SK-N-MC (cell line): ENCODE measurements around the gene LRRN4.
"Not testable (repeated sequence)": the region's sequence is repeated elsewhere in the genome, so short reads cannot be mapped to it uniquely, and the experiment has no call there.

Source experiments
- DNase-seq: peaks from one replicate; pipeline ENCODE4 v3.0.0-alpha.2; 2011; ENCODE audit warnings: low read depth, low spot score
- H3K27ac ChIP-seq: fragments of 200-600 bp; sonication (generic); 2 replicates; pipeline ENCODE4 v1.5.1; 2016; ENCODE audit warnings: mixed run types
- H3K36me3 ChIP-seq: fragments of 200-600 bp; sonication (generic); 2 replicates; pipeline ENCODE4 v1.6.1; 2017; ENCODE audit warnings: antibody characterized with exemption, low read length, mixed read lengths; ENCODE audit not compliant: insufficient read depth
- H3K4me3 ChIP-seq: fragments of 200-600 bp; sonication (generic); 2 replicates; pipeline ENCODE4 v1.5.1; 2016
- H3K9ac ChIP-seq: fragments of 200-600 bp; sonication (generic); 2 replicates; pipeline ENCODE4 v1.8.0; 2017; ENCODE audit warnings: mixed run types, mixed read lengths; ENCODE audit not compliant: insufficient read length
- H3K9me3 ChIP-seq: fragments of 200-600 bp; sonication (generic); 2 replicates; pipeline ENCODE4 v1.6.1; 2017; ENCODE audit warnings: low read depth, mild to moderate bottlenecking, antibody characterized with exemption, low read length, moderate library complexity, mixed read lengths
- EZH2 ChIP-seq: fragments of 200-600 bp; sonication (generic); IDR thresholded peaks from one replicate; pipeline ENCODE4 v1.6.1; 2017; ENCODE audit warnings: antibody characterized with exemption
- FOXP2 ChIP-seq: optimal IDR thresholded peaks from 2 replicates; pipeline ENCODE3; 2011; ENCODE audit warnings: mild to moderate bottlenecking, moderate library complexity; ENCODE audit not compliant: insufficient read depth; ENCODE audit errors: extremely low read length, control extremely low read depth
- POLR2AphosphoS5 ChIP-seq: IDR thresholded peaks from 2 replicates; pipeline ENCODE4 v1.6.1; 2012; ENCODE audit warnings: mild to moderate bottlenecking, low read depth, low read length, borderline replicate concordance

The LRRN4 gene

DNA sequence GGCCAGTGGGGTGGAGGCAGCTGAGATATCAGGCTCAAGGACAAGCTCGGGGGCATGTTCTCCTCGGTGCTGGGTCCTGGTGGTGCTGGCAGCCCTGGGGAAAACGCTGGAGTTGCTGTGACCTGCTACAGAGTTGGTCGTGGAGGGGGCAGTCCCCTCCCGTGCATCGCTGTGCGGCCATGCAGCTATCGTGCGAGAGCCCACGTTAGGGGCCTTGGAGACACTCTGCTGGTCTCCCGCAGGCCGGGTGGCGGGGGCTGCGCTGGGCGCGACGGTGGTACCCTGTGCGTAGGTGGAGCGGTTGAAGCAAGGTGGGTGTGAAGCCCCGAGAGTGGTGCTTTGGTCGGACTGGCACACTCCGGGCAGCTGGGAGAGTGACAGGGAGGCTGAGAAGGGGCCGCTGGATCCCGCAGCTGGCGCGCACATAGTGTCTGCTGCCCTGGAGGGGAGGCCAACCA, 12.0 kb downstream of the LRRN4 start:
- Histone ChIP-seq H3K36me3 (peaks cover 38% of the 10 kb centered on the region), H3K9me3 (no peaks in the 10 kb centered on the region), H3K4me3 (no peak overlapping the region), H3K9ac (no peak overlapping the region), H3K27ac (no peak overlapping the region)
- DNase-seq: no peak
- TF ChIP-seq FOXP2: no peak
- TF ChIP-seq POLR2AphosphoS5: no peak
- no peak for TF ChIP-seq EZH2

DNA sequence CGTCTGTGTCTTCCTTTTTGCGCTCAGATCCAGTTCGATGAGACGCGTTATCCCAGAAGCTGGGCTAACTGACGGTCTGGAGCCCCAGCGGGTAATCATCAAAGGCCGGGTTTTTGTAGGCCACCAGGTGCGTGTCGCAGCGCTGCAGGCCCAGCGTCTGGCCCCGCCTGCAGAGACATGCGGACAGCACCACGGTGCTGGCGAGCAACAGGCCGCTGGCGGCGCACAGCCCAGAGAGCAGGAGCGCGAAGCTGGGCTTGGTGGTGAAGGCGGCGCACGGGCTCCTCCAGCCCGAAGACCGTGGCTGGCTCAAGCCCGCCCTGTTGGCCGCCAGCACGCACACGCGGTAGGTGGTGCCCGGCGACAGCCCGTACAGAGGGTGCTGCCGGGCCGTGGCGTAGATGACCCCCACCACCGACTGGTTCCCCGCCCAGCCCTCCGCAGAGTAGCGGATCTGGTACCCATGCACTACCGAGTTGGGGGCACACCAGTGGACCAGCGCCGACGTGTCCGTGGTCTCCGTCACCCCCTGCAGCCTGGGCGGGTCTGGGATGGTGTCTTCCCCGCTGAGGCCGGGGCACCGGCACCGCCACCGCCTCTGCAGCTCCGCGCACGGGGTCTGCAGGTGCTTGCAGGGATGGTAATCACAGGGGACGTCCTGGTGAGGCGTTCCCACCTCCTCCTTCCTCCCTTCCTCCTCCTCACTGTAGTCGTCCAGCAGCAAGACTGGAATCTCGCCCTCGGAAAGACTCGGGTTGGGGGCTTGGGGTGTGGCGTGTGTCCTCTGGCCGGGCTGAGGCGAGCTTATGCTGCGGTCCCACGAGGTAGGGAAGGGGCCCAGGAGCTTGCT, 12.7 kb downstream of the LRRN4 start:
- no peak for DNase-seq
- Histone ChIP-seq H3K36me3 (peaks cover 44% of the 10 kb centered on the region), H3K27ac (no peak overlapping the region), H3K4me3 (no peak overlapping the region), H3K9ac (no peak overlapping the region), H3K9me3 (no peaks in the 10 kb centered on the region)
- TF ChIP-seq FOXP2 (no peak), EZH2 (no peak), POLR2AphosphoS5 (no peak)

DNA sequence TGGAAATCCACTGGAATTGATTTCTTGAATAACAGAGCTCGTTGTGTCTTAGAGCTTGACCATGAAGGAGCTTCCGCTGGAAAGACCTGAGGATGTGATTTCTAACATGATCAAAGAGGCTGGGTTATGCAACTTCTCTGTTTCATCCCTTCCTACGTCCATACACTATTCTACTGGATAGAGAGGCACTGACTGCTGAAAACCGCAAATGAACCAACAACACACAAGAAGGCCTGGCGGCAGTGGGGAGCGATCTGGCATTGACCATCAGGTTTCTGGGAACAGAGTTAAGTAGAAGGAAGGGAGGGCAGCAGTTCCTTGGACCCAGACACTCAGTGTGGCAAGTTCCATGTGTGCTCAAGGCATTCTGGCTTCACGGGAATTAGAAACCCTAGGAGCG, 13.3 kb downstream of the LRRN4 start:
- no peak overlapping the region for H3K9ac ChIP-seq
- H3K36me3 ChIP-seq: peaks cover 48% of the 10 kb centered on the region
- H3K27ac ChIP-seq: peak overlapping the region; percentile 87
- H3K9me3 ChIP-seq: no peaks in the 10 kb centered on the region
- TF ChIP-seq EZH2 (no peak), POLR2AphosphoS5 (no peak), FOXP2 (no peak)
- H3K4me3 ChIP-seq: peak overlapping the region; percentile 54
- no peak for DNase-seq

DNA sequence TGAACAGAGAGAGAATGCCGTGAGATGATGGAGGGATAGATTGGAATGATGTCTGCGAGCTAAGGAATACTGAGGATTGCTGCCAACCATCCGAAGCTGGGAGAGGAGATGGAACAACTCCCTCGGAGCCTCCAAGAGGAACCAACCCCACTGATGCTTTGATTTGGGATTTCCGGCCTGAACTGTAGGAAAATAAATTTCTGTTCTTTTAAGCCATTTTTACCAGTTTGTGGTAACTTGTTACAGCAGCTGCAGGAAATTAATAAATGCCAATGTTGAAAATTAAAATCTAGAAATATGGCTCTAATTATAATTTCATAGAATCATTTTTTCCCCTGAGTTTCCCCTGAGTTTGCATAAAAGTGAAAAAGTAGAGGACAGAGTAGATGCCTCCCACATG, 14.1 kb downstream of the LRRN4 start:
- peaks cover 49% of the 10 kb centered on the region for H3K36me3 ChIP-seq
- H3K4me3 ChIP-seq: peak overlapping the region; percentile 54
- H3K27ac ChIP-seq: peak overlapping the region; percentile 87
- TF ChIP-seq EZH2 (no peak), FOXP2 (no peak), POLR2AphosphoS5 (peak; percentile 55; the same call in 1 of the 2 replicates)
- peak; percentile 90 for DNase-seq
- no peaks in the 10 kb centered on the region for H3K9me3 ChIP-seq
- H3K9ac ChIP-seq: no peak overlapping the region

DNA sequence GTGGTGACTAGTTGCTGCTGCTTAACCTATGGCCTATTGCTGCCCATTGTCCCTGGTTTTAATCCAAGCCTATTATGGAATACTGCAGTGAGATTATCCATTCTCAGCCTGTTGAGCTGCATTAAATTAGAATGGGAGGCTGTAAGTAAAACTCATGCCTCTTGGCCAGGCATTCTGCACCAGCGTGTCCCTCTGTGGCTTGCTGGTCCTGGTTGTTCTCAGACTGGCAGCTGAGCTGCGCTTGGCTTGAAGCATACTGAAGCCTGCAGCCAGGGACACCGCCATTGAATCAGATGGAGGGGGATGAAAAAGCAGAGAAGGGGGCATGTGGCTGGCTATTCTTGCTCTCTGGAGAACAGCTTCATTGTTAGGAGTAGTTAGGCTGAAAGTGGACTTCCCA, 15.6 kb downstream of the LRRN4 start:
- no peak overlapping the region for H3K4me3 ChIP-seq
- TF ChIP-seq POLR2AphosphoS5 (no peak), EZH2 (no peak), FOXP2 (no peak)
- no peak overlapping the region for H3K27ac ChIP-seq
- DNase-seq: no peak
- peaks cover 65% of the 10 kb centered on the region for H3K36me3 ChIP-seq
- no peaks in the 10 kb centered on the region for H3K9me3 ChIP-seq
- H3K9ac ChIP-seq: no peak overlapping the region

DNA sequence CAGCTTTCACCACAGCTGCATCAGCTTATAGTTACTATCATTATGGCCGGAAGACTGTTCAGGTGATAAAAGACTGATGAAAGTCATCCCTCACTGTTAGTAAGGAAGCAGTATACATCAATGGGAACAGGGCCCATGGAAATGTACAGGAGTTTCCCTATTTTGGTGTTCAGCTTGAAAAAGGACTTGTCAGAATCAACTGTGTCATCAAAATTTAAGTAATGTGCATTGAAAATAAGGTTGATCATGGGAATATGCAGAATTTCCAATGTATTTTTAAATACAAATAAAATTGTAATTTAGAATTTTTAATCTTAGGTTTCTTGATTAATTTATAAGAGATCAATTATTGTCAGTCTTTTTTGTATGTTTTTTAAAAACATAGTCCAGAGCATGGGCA, 16.8 kb downstream of the LRRN4 start:
- Histone ChIP-seq H3K4me3 (no peak overlapping the region), H3K9ac (no peak overlapping the region), H3K9me3 (no peaks in the 10 kb centered on the region), H3K27ac (no peak overlapping the region), H3K36me3 (peaks cover 68% of the 10 kb centered on the region)
- DNase-seq: no peak
- TF ChIP-seq POLR2AphosphoS5 (no peak), FOXP2 (no peak)

DNA sequence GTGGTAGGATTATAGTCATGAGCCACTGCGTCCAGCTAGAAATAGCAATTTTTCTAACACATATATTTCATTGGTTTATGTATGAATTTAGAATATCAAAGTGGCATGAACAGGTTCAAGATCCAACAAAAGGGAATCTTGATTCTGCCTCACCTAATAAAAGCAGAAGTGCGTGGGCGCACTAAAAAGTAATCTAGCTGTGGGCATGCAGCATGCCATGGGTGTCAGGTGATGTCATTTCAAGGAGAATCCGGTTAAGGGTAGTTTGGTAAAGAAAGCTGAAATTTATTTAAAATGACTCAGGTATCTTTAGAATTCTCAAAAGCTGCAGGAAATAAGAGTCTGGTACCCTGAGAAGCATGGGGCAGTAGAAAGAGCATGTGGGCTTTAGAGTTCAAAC, 17.6 kb downstream of the LRRN4 start:
- Histone ChIP-seq H3K9me3 (no peaks in the 10 kb centered on the region), H3K9ac (no peak overlapping the region), H3K4me3 (no peak overlapping the region), H3K36me3 (peaks cover 65% of the 10 kb centered on the region), H3K27ac (no peak overlapping the region)
- no peak for TF ChIP-seq POLR2AphosphoS5
- TF ChIP-seq FOXP2: no peak
- TF ChIP-seq EZH2: no peak
- no peak for DNase-seq

DNA sequence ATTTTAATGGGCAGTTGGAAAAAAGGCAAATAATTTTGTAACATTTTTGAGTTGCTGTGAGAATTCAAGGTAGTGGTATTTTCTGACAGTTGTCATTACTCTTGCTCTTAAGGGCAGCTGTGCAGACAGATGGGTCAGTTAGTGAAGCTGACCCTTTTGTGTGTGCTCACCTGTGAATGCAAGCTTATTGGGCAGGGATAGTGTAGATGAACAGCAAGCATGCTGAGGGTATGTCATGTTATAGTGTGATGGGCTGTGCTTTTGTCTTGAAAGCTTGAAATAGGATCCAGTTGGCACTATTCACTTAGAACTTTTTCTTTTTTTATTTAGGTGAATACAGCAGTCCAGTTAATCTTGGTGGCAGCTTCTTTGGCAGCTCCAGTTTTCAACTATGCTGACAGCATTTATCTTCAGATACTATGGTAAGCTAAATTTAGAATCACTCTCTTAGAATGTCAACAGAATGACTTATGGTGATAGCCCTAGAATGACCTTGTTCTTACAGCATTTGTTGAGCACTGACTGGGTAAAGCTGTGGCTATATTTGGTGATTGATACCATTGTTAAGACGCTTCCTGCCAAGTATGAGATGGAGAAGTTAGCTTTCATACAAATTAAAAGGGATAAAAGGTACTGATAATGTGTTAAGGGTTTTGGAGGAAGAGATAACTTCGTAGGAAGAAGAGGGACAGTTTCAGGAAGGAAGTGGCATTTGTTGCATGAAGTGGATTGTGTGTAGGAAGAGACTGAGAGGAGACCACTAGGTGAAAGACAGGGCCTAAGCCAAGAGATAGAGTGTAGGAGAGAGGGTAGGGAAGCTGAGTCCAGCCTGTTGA, 19.5 kb downstream of the LRRN4 start:
- Histone ChIP-seq H3K9ac (no peak overlapping the region), H3K36me3 (peaks cover 58% of the 10 kb centered on the region), H3K27ac (no peak overlapping the region), H3K4me3 (no peak overlapping the region), H3K9me3 (no peaks in the 10 kb centered on the region)
- no peak for DNase-seq
- TF ChIP-seq POLR2AphosphoS5: no peak
- TF ChIP-seq FOXP2: no peak
- TF ChIP-seq EZH2: no peak

DNA sequence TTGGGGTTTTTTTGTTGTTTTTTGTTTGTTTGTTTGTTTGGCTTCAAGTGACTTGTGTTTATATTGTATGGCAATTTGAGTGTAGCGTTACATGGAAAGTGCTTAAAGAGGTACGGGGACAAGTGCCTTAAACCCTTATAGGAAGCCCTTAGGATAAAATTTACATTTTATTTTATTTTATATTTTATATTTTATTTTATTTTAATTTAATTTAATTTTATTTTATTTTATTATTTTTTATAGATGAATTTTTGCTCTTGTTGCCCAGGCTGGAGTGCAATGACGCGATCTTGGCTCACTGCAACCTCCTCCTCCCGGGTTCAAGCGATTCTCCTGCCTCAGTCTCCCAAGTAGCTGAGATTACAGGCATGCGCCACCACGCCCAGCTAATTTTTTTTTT, 21.0 kb downstream of the LRRN4 start:
- not testable (repeated sequence) for H3K9me3 ChIP-seq, DNase-seq, H3K4me3 ChIP-seq, H3K27ac ChIP-seq, H3K9ac ChIP-seq
- peaks cover 54% of the 10 kb centered on the region for H3K36me3 ChIP-seq
